HG02943 (cell line): ENCODE measurements around the gene ALKBH3.

Experiments used
- ATAC-seq: cut with Tn5 transposase; IDR thresholded peaks from one replicate; pipeline ENCODE4 v1.9.1; 2021; ENCODE audit warnings: mild to moderate bottlenecking, low read depth, moderate library complexity; ENCODE audit not compliant: unreplicated experiment

Gene ALKBH3

DNA sequence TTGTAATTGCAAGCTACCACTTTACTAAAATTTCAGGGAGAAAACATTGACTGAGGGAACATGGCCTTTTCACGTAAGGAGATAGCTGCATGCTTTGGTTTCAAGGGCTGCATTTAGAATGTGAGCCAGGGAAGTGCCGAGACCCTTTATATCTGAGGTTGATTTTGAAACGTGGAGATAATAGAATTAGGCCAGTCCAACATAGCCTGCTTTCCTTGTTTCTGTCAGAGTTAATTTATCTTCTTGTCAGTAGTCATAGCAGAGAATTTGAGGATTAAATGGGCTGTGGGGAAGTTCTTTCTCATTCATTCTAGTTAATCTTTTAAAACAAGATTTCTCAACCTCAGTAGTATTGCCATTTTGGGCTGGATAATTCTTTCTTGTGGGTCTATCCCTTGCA, 12.2 kb downstream of the ALKBH3 start:
- ATAC-seq = no peak

GRCh38 chr11:43894546-43894945, 13.9 kb downstream of the ALKBH3 start:
- ATAC-seq = no peak

- no peak for ATAC-seq
Measured at GRCh38 chr11:43895601-43896000, 15.0 kb downstream of the ALKBH3 start.

GRCh38 chr11:43898574-43898973, 17.9 kb downstream of the ALKBH3 start:
- ATAC-seq = no peak

- ATAC-seq = no peak
Measured at GRCh38 chr11:43899094-43899493, 18.5 kb downstream of the ALKBH3 start.

- no peak for ATAC-seq
Measured at GRCh38 chr11:43901551-43901950, 20.9 kb downstream of the ALKBH3 start.

GRCh38 chr11:43903078-43903477, 22.4 kb downstream of the ALKBH3 start:
- ATAC-seq = no peak

DNA sequence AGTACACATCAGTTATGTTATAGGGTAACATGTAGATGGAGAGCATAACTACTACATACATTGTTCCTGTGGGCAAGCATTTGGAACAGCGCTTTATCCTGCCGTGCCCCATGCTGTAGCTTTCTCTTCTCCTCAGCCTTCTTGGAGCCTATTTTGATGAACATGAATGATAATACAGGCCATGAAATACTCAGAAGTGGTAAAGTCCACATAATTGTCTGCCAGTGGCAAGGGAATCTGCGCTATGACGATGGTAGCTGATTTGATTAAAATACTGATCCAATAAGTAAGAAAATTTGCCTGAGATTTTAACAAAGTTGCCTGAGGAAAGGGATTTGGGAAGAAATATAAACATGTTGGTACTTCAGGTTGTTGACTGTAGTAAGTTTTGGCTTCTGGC, 23.3 kb downstream of the ALKBH3 start:
- ATAC-seq = no peak

DNA sequence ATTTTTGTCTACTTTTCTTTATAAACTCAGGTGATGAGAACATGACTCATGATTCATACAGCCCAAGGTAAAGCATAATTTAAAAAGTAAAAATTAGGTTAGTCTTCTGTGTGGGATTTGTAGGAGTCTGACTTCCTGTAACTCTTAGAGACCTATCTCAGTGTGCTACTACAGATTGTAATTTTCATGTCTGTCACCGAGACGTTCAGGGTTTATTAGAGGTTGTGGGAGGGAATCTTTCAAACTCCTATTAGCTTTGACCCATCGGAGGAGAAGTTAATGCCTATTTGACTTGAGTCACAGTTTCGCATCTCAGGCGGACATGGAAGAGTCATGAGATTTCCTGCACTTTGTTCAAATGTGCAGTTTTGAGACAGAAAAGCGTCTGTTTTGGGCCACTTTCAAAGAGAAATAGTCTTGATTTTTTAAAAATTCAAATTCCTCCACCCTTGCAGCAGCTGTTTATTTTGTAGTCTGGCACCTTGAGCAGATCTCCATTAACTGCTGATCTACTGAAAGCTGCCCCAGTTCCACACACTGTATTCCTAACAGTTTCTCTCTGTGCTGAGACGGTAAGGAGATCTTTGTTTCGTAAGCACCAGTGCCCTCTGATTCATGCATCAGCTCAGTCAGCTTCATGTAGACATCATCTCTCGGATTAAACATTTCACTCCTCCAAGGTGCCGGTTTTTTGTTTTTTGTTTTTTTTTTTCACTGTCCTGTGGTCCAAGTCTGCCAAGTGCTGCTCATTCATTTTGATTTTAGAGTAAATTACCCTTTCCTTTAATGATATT, 24.3 kb downstream of the ALKBH3 start:
- no peak for ATAC-seq

DNA sequence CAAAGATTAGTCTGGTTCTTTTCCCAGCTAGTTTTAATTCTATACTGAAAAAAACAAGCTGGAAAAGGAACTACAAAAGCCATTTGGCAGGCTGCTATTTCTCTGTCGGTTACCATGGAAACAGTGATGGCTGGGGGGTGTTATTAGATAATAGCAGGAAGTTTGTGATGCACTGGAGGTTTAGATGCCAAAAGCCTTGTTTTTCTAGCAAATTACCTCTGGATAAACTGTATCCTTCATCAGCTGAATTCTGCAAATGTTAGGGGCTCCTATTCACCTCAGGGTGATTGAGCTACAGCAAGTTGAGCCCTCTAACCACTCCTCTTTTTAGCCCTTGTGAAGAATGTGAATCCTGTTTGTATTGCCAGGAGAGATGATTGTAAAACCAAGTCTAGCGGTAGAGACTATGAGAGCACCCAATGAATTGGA, 25.2 kb downstream of the ALKBH3 start:
- no peak for ATAC-seq

- ATAC-seq = no peak
Measured at GRCh38 chr11:43907028-43907975, 26.7 kb downstream of the ALKBH3 start.

- ATAC-seq = no peak
Measured at GRCh38 chr11:43908191-43908590, 27.6 kb downstream of the ALKBH3 start.

- no peak for ATAC-seq
Measured at GRCh38 chr11:43908683-43909082, 28.1 kb downstream of the ALKBH3 start.

- ATAC-seq = no peak
Measured at GRCh38 chr11:43913829-43914380, 33.3 kb downstream of the ALKBH3 start.

DNA sequence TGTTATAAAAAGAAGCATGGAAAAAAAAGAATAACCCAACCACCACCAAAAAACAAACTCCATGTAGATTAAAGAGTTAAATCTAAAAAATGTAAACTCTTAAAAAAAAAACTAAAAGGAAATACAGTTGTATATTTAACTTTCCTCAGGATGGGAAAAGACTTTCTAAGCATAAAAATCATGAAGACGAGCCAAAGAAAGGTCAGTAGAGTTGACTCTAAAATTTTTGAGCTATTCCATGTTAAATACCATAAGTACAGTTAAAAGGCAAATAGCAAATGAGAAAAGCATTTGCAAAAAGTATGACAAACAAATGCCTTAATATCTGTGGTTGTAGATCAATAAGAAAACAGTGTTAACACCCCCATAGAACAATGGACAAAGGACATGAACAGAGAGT, 33.8 kb downstream of the ALKBH3 start:
- no peak for ATAC-seq

GRCh38 chr11:43916621-43917020, 36.0 kb downstream of the ALKBH3 start:
- ATAC-seq = no peak

GRCh38 chr11:43917851-43918250, 37.2 kb downstream of the ALKBH3 start:
- ATAC-seq = no peak

GRCh38 chr11:43918662-43919061, 38.0 kb downstream of the ALKBH3 start:
- no peak for ATAC-seq

DNA sequence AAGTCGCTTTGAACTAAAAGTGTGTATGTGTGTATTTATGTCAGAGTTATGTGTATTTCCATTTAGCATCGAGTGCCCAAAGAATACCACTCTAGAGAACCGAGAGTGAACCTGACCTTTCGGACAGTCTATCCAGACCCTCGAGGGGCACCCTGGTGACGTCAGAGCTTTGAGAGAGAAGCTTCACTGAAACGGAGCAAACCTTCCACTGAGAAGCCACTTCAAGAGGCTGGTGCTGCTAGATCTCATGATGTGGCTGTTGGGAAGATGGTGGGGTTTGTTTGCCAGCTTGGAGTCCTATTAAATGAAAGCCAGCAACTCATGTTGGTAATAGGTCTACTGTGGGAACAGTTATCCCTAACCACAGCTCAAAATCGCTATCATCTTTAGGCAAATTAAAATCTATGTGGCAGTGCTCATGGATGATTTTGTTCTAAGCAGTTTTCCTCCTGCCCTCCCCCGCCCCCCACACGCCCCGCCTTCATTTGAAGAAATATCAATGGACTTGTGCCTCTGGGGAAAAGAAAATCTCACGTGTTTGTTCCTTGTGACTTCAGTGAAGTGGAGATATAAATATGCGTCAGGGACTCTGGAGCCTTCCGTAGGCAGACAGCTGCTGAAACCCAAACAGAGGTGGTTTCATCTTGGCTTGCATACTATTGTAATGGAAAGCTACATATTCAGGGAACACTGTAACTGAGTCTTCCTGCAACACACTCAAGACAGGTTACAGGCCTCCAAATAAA, 39.4 kb downstream of the ALKBH3 start:
- ATAC-seq = no peak

GRCh38 chr11:43920598-43921419, 40.2 kb downstream of the ALKBH3 start:
- no peak for ATAC-seq
